GM18508 (cell line): ENCODE measurements around the gene THADA.

Source experiments
- ATAC-seq: cut with Tn5 transposase; IDR thresholded peaks from one replicate; pipeline ENCODE4 v1.9.1; 2021; ENCODE audit warnings: moderate number of reproducible peaks; ENCODE audit not compliant: insufficient read depth, unreplicated experiment

THADA gene

DNA sequence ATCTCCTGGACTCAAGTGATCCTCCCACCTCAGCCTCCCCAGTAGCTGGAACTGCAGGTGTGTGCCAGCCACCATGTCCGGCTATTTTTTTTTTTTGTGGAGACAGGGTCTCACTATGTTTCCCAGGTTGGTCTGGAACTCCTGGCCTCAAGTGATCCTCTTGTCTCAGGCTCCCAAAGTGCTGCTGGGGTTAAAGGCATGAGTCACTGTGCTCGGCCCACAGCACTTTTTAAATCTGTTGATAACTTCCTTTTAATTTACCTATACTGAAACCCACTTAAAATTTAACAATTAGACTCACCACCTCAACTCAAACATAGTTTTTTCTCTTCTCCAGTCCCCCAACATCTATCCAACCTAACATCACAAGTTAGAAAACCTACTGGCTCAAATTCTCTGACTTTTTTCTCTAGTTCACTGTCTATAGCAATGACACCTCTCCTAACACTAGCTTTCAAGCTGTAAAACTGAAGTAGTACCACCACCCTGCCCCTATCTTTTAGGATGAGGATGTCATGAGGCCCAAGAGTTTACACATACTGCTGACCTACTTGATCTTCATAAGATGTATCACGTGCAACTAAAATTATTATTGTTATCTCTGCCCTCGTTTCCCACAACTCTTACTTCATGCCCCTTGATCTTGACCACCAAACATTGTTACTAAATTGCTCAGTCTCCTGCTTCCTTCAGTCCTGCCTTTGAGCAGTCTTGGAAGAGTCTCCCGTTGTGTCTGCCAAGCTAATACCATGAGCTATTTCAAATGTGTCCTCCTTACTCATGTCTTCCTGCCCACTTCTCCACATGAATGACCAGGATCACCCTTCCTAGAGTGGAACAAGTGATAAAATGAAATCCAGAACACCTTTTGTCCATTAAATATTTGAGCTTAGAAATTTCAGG, 227.1 kb downstream of the THADA start:
- ATAC-seq = no peak

- ATAC-seq = no peak
Observed at GRCh38 chr2:43367012-43367782, 228.6 kb downstream of the THADA start.

- ATAC-seq = no peak
Observed at GRCh38 chr2:43363120-43363519, 232.7 kb downstream of the THADA start.

- ATAC-seq = no peak
Observed at GRCh38 chr2:43361286-43361685, 234.6 kb downstream of the THADA start.

- no peak for ATAC-seq
Observed at GRCh38 chr2:43360137-43360536, 235.7 kb downstream of the THADA start.

GRCh38 chr2:43358410-43359201, 237.2 kb downstream of the THADA start:
- no peak for ATAC-seq

DNA sequence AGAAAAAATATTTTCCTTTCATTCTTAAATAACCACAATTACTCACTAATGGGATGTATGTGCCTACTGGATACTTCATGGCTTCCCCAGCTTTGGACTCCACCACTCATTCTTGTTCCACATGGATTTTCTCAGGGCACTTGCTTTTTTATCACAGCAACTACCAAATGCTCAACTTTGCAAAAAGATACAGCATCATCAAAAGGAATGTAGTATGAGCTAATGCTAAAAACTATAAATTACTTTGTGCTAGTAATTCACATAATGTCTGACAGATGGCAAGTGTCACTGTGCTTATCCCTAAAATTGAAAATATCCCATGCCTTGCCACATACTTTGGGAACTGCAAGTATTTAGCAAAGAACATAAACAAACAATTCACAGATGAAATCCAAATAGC, 239.1 kb downstream of the THADA start:
- ATAC-seq = no peak

DNA sequence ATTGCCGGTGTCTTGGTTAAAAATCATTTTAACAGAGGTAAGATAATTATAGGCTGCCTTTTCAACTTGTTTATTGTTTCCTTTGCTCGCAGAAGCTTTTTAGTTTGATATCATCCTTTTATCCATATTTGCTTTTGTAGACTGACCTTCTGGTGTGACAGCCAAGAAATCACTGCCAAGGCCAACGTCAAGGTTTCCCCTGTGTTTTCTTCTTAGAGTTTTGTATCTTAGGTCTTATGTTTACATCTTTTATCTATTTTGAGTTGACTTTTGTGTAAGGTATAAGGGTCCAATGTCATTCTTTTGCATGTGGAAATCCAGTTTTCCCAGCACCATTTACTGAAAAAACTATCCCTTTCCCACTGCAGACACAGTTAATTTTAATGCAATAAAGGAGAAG, 240.4 kb downstream of the THADA start:
- no peak for ATAC-seq

DNA sequence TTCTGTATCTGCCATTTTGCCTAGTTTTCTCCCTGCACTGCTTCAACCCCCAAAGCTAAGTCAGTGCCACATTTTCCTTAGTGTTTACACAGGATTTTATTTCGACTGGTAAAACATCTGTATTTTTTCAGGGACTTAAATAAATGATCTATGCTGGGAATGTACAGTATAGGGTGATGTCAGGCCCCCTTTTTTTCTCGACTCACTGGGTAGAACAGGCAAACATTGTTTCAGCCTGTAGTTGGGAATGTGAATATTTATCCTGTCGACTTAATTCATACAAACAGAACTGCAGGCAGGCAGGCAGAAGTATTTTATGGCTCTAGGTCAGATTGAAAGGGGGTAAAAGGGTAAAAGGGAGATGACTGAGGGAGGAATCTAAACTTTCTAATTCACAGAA, 245.9 kb downstream of the THADA start:
- no peak for ATAC-seq

GRCh38 chr2:43348908-43349661, 246.8 kb downstream of the THADA start:
- no peak for ATAC-seq

GRCh38 chr2:43347746-43348145, 248.1 kb downstream of the THADA start:
- ATAC-seq = no peak

DNA sequence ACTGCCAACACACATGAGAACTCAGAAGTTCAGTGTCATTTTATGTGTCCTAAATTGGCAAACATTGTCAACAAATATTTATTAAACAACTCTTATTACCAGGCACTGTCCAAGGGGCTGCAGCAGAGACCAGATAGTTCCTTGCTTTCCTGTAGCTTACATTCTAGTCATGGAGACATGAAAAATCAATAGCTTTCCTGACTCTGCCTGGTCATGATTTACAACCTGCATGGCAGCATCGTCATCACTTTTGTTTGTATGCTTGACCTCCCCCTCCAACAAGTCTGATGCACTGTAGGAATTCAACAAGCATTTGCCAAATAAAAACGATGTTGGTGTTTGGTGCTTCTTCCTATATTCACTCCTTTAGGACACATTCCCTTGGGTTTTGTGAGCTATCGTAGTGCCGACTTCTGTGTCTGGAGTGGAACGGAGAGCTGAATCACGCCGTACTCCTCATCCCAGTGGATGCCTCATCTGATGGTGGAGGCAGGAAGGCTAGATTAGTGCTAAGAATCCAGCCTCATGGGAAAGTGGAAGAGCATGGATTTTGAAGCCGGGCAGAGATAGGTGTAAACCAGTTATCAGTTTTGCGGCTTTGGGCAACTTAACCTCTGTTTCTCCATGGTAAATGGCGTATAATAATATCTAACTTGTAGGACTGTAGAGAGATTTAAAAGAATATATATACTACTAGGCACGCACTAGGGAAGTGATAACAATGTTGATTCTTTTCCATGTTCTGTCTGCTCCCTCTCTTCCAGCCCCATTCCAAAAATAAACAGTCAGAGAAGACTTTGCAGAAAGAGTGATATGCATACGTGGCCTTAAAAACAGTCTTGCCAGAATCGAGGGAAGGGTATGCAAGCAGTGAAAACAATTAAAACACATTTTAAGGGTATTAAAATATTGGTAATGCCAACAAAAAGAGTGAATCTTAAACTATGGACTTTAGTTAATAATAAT, 249.0 kb downstream of the THADA start:
- ATAC-seq = no peak

GRCh38 chr2:43345872-43346271, 250.0 kb downstream of the THADA start:
- no peak for ATAC-seq

GRCh38 chr2:43345391-43345813, 250.4 kb downstream of the THADA start:
- ATAC-seq = no peak

GRCh38 chr2:43344868-43345373, 250.9 kb downstream of the THADA start:
- ATAC-seq = no peak

DNA sequence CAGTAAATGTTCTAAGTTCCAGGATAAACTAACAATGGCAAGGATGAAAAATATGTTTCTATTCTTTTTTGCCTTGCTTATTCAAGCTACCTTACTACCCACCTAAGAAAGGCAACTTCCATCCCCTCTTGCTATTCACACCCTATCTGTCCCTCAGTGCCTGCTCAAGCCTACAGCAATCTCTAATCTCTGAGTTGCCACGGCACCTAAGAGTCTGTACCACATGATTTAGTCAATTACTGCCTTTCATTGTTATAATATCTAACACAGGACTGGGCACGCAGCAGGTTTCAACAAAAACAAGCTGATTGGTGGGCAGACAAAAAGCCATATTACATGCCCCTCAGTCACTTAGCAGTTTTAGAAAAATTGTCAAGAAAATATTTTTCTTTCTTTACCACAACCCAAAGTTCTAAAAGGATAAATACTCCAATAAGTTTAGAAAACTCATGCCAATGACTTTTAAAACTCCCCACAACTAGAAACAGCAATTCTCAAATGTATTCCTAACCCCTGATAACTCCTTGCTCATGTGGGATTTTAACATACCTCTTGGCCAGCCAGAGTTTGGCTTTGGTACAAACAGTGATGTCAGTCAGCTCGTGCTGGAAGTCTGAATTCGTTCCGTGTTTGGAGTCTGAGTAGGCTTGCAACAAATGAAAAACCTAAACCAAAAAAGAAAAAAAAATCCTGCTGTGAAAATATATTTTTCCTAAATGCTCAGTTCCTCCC, 252.1 kb downstream of the THADA start:
- no peak for ATAC-seq

DNA sequence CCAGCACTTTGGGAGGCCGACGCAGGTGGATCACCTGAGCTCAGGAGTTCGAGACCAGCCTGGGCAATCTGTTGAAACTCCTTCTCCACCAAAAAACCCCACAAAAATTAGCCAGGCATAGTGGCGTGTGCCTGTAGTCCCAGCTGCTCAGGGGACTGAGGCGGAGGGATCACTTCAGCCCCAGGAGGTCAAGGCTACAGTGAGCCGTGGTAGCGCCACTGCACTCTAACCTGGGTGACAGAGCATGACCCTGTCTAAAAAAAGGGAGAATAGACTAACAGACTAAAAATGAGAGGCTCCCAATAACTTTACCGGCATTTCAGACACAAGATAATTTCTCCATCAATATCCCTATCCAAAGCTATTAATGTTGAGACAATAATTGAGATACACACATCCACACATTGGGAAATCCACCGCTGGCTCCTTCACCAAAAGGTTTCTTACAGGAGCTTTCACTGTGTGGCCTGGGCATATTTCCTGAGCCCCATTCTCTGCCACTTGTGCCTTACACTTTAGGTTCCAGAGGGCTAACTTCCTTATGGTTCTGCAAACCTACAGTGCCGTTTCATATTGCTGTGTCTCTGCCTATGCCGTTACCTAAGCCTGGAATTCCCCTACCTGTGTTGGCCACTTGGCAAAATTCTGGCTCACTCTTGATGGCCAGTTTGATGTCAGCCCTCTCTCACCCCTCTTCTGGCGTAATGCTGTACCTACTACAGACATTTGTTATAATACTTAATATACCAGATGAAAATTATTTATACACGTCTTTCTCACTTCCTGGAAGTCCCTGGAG, 253.7 kb downstream of the THADA start:
- ATAC-seq = no peak
